GM21526 (cell line): ENCODE data around the gene CENPE.
A peak's percentile ranks its signal among the peaks of the same experiment; 100 is the strongest.

Experiments
- ATAC-seq: cut with Tn5 transposase; IDR thresholded peaks from one replicate; pipeline ENCODE4 v1.9.1; 2021; ENCODE audit warnings: moderate library complexity; ENCODE audit not compliant: unreplicated experiment, low FRiP score

The CENPE gene

GRCh38 chr4:103076747-103077347 is 121.3 kb downstream of the CENPE start, which contains the start of gene SLC9B2:
TSS of gene SLC9B2 (minus strand) at chr4:103076761. CDS start at chr4:103067550, 9,211 bp downstream.
- ATAC-seq, result peak; percentile 47

- ATAC-seq, result peak; percentile 52
Observed at GRCh38 chr4:103075894-103076746, 122.0 kb downstream of the CENPE start.

- no peak for ATAC-seq
Observed at GRCh38 chr4:103075435-103075893, 122.7 kb downstream of the CENPE start.

- ATAC-seq, result peak; percentile 35
Observed at GRCh38 chr4:103074744-103075434, 123.3 kb downstream of the CENPE start.

GRCh38 chr4:103073792-103074438 is 124.2 kb downstream of the CENPE start:
- ATAC-seq, result no peak

- no peak for ATAC-seq
Observed at GRCh38 chr4:103067841-103068547, 130.1 kb downstream of the CENPE start.

GRCh38 chr4:103060453-103061148 is 137.5 kb downstream of the CENPE start:
- ATAC-seq, result no peak
